SK-N-SH (cell line): ENCODE measurements around the gene BNIP3. TPM values are rescaled to one million over a fixed set of nuclear protein-coding genes. Genes with fewer than 3 reads are reported as not detected.

Experiments used
- CTCF ChIA-PET: fragments of 300-600, 350-600 bp; formaldehyde crosslinking; extraction: SDS; loops from one replicate; lab custom pipeline; 2021; lab: Yijun Ruan, JAX
- POLR2A ChIA-PET: fragments of 350-600 bp; sonication (Branson Sonifier 250); formaldehyde crosslinking; extraction: SDS; loops from one replicate; lab custom pipeline; 2020; ENCODE audit warnings: antibody characterized with exemption, inconsistent platforms; lab: Yijun Ruan, JAX
- DNase-seq: peaks from one replicate; pipeline ENCODE4 v3.0.0; 2012
- H2AFZ ChIP-seq: fragments of 200-600 bp; sonication (generic); 2 replicates; pipeline ENCODE4 v1.8.1; 2016; ENCODE audit warnings: antibody characterized with exemption, mild to moderate bottlenecking, low read depth
- H3F3A ChIP-seq: fragments of 200-600 bp; sonication (generic); replicated peaks from 2 replicates; pipeline ENCODE3; 2016; ENCODE audit warnings: antibody characterized with exemption, mild to moderate bottlenecking; ENCODE audit not compliant: insufficient read depth
- H3K27ac ChIP-seq, 2 experiments: fragments of 200-500 bp in 1 of 2; fragments of 200-600 bp in 1 of 2; sonication (Bioruptor generic) in 1 of 2; sonication (generic), shearing (Covaris generic) in 1 of 2; 2 replicates each; pipeline versions ENCODE4 v1.5.1 to v1.6.1; 2014 to 2016; ENCODE audit warnings: low read depth in 2 of 2, inconsistent platforms in 1 of 2, low read length in 1 of 2, mild to moderate bottlenecking in 1 of 2, mixed read lengths in 1 of 2
- H3K27me3 ChIP-seq: fragments of 200-600 bp; sonication (generic), shearing (Covaris generic); 2 replicates; pipeline ENCODE4 v1.6.1; 2016; ENCODE audit warnings: mixed run types; ENCODE audit not compliant: insufficient read depth
- H3K36me3 ChIP-seq, 2 experiments: fragments of 200-500 bp in 1 of 2; fragments of 200-600 bp in 1 of 2; sonication (Bioruptor generic) in 1 of 2; sonication (generic) in 1 of 2; replicated peaks in 1 of 2; 2 replicates each; pipeline versions ENCODE3 to v1.5.1; 2014 to 2016; ENCODE audit warnings: low read length in 1 of 2, mild to moderate bottlenecking in 1 of 2; ENCODE audit not compliant: insufficient read depth in 2 of 2, control insufficient read depth in 1 of 2
- H3K4me1 ChIP-seq, 2 experiments: fragments of 200-500 bp in 1 of 2; fragments of 200-600 bp in 1 of 2; sonication (Bioruptor generic) in 1 of 2; sonication (generic), shearing (Covaris generic) in 1 of 2; 2 replicates each; pipeline versions ENCODE4 v1.5.1 to v1.6.1; 2014 to 2016; ENCODE audit warnings: low read depth in 1 of 2, low read length in 1 of 2, mixed run types in 1 of 2; ENCODE audit not compliant: insufficient read depth in 2 of 2, control insufficient read depth in 1 of 2
- H3K4me2 ChIP-seq: fragments of 200-600 bp; sonication (generic), shearing (Covaris generic); 2 replicates; pipeline ENCODE4 v1.6.1; 2017; ENCODE audit warnings: mixed run types
- H3K4me3 ChIP-seq, 2 experiments: fragments of 200-500 bp in 1 of 2; fragments of 200-600 bp in 1 of 2; sonication (Bioruptor generic) in 1 of 2; sonication (generic), shearing (Covaris generic) in 1 of 2; 2 replicates each; pipeline versions ENCODE4 v1.5.1 to v1.8.1; 2014 to 2016; ENCODE audit warnings: low read depth in 2 of 2, inconsistent platforms in 1 of 2, low read length in 1 of 2, mild to moderate bottlenecking in 1 of 2, mixed read lengths in 1 of 2, moderate library complexity in 1 of 2
- H3K79me2 ChIP-seq: fragments of 200-600 bp; sonication (generic); 2 replicates; pipeline ENCODE4 v1.8.1; 2017; ENCODE audit warnings: mild to moderate bottlenecking; ENCODE audit not compliant: insufficient read depth
- H3K9ac ChIP-seq: fragments of 200-600 bp; sonication (generic); 2 replicates; pipeline ENCODE4 v1.6.1; 2017; ENCODE audit warnings: mixed run types
- H3K9me2 ChIP-seq: fragments of 200-600 bp; sonication (generic); 2 replicates; pipeline ENCODE4 v1.6.1; 2017; ENCODE audit warnings: mixed run types
- H3K9me3 ChIP-seq: fragments of 200-600 bp; sonication (generic); 2 replicates; pipeline ENCODE4 v1.6.1; 2017; ENCODE audit warnings: mixed run types, mild to moderate bottlenecking, moderate library complexity
- H4K20me1 ChIP-seq: fragments of 200-600 bp; sonication (generic); 2 replicates; pipeline ENCODE4 v1.6.1; 2017; ENCODE audit warnings: mild to moderate bottlenecking, mixed run types; ENCODE audit not compliant: insufficient read depth
- CHD2 ChIP-seq: fragments of 150-350 bp; IDR thresholded peaks from 2 replicates; pipeline ENCODE4 v1.6.1; 2018; ENCODE audit warnings: low read length; ENCODE audit not compliant: partially characterized antibody
- EZH2phosphoT487 ChIP-seq: fragments of 200-600 bp; sonication (generic); IDR thresholded peaks from 2 replicates; pipeline ENCODE4 v1.6.1; 2017; ENCODE audit warnings: low read depth, mixed run types, mild to moderate bottlenecking, antibody characterized with exemption, moderate library complexity, borderline replicate concordance
- FOSL2 ChIP-seq: IDR thresholded peaks from 2 replicates; pipeline ENCODE4 v1.4.0; 2012; ENCODE audit warnings: low read depth, mild to moderate bottlenecking, moderate library complexity, borderline replicate concordance
- JUND ChIP-seq: IDR thresholded peaks from 2 replicates; pipeline ENCODE4 v1.4.0; 2012
- MEF2A ChIP-seq: IDR thresholded peaks from 2 replicates; pipeline ENCODE4 v1.4.0; 2012; ENCODE audit warnings: low read depth, borderline replicate concordance
- MXI1 ChIP-seq: IDR thresholded peaks from 2 replicates; pipeline ENCODE4 v1.6.1; 2012; ENCODE audit warnings: mild to moderate bottlenecking, low read depth, low read length, improper control_type of control experiment
- NFIC ChIP-seq: IDR thresholded peaks from 2 replicates; pipeline ENCODE4 v1.4.0; 2012; ENCODE audit warnings: borderline replicate concordance
- RAD21 ChIP-seq: IDR thresholded peaks from 2 replicates; pipeline ENCODE4 v1.6.1; 2012; ENCODE audit warnings: mild to moderate bottlenecking, low read length
- RCOR1 ChIP-seq: fragments of 150-350 bp; IDR thresholded peaks from 2 replicates; pipeline ENCODE4 v1.6.1; 2017; ENCODE audit warnings: antibody characterized with exemption, low read length
- RFX5 ChIP-seq: IDR thresholded peaks from 2 replicates; pipeline ENCODE4 v1.6.1; 2012; ENCODE audit warnings: mild to moderate bottlenecking, improper control_type of control experiment, low read length
- RXRA ChIP-seq: IDR thresholded peaks from 2 replicates; pipeline ENCODE4 v1.4.0; 2012; ENCODE audit warnings: low read depth, mild to moderate bottlenecking, borderline replicate concordance
- SIN3A ChIP-seq: IDR thresholded peaks from 2 replicates; pipeline ENCODE4 v1.6.1; 2012; ENCODE audit warnings: low read depth, mild to moderate bottlenecking, low read length, moderate library complexity, borderline replicate concordance
- SMC3 ChIP-seq: IDR thresholded peaks from 2 replicates; pipeline ENCODE4 v1.6.1; 2012; ENCODE audit warnings: low read depth, low read length, improper control_type of control experiment
- TAF1 ChIP-seq: IDR thresholded peaks from 2 replicates; pipeline ENCODE4 v1.6.1; 2012; ENCODE audit warnings: low read depth, mild to moderate bottlenecking, low read length, moderate library complexity, borderline replicate concordance
- TCF12 ChIP-seq: IDR thresholded peaks from 2 replicates; pipeline ENCODE4 v1.4.0; 2012
- TEAD4 ChIP-seq: IDR thresholded peaks from 2 replicates; pipeline ENCODE4 v1.4.0; 2012; ENCODE audit warnings: mild to moderate bottlenecking, borderline replicate concordance; ENCODE audit not compliant: insufficient read depth
- YY1 ChIP-seq: IDR thresholded peaks from 2 replicates; pipeline ENCODE4 v1.4.0; 2012; ENCODE audit warnings: low read depth, mild to moderate bottlenecking
- WGBS: methylation state at CpG from one replicate; pipeline ENCODE4 v1.1.6; 2017; ENCODE audit warnings: low lambda C conversion rate; 5-methylcytosine and 5-hydroxymethylcytosine counted together
- polyA plus RNA-seq, 3 experiments: library from polyadenylated mRNA; depleted of rRNA; stranded (reverse); fragments of >200 nt; gene quantifications; 2 replicates each; pipeline ENCODE4 v1.2.3, GENCODE V29; 2012
- TF ChIP-seq, protein P1 (sequence below): IDR thresholded peaks from 2 replicates; pipeline ENCODE4 v1.4.0; 2012; ENCODE audit warnings: low read depth, borderline replicate concordance
- TF ChIP-seq, protein P2 (sequence below): IDR thresholded peaks from 2 replicates; pipeline ENCODE4 v1.4.0; 2012; ENCODE audit warnings: low read depth
- TF ChIP-seq, protein P3 (sequence below): fragments of 150-350 bp; IDR thresholded peaks from 2 replicates; pipeline ENCODE4 v1.6.1; 2017; ENCODE audit warnings: antibody characterized with exemption, low read length, low read depth, borderline replicate concordance

The BNIP3 gene
- polyA plus RNA-seq, 1 of the 3 experiments (the other 2 are of a cell fraction) = 40.3 TPM

DNA sequence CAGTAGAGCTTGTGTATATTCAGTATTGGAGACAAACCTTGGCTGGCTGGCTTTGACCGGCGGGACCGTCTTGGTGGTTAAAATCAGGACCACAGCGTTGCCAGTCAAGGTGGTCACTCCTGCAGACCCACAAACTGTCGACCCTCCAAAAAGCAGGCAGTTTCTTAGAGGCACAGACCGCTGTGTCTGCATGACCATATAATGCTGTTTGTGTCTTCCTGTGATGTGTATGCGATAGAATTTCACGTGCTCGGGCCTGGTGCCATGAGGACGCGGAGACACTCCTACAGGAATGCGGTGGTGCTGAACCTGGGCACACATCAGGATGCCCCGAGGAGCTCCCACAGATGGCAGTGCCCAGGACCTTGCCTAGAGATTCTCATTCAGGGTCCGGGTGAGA, 34.8 kb downstream of the BNIP3 start:
- Histone ChIP-seq H3K9me2 (no peaks in the 10 kb centered on the region), H3K79me2 (no peaks in the 10 kb centered on the region; the same call in 1 of the 2 replicates), H3F3A (peaks cover 24% of the 10 kb centered on the region), H3K4me2 (0 out of 2 replicates have a peak overlapping the region, but pooled peaks have one; percentile 36), H3K36me3 (peaks cover 35 to 54% of the 10 kb centered on the region in 2 experiments), H3K27ac (peak overlapping the region in 1 of 2 experiments; percentile 31; a peak in 1 of 4 replicates), H2AFZ (no peak overlapping the region), H3K4me3 (no peak overlapping the region), H3K4me1 (peaks cover 0 to 30% of the 10 kb centered on the region in 2 experiments; a peak in 3 of 4 replicates), H3K9me3 (no peaks in the 10 kb centered on the region), H4K20me1 (no peaks in the 10 kb centered on the region), H3K27me3 (no peaks in the 10 kb centered on the region), H3K9ac (no peak overlapping the region)
- DNase-seq = no peak
- WGBS = 93% methylated on average over 12 of the region's 14 CpGs
- POLR2A ChIA-PET = interaction anchor here (0.6 to 1.3 kb wide), 2 partner anchors 14 to 783 kb away, joined by 3 to 5 read pairs; no protein-coding TSS in a partner anchor
- TF ChIP-seq TCF12 = no peak
- TF ChIP-seq JUND = no peak
- TF ChIP-seq RXRA = no peak
- TF ChIP-seq CHD2 = no peak
- TF ChIP-seq, protein P1, sequence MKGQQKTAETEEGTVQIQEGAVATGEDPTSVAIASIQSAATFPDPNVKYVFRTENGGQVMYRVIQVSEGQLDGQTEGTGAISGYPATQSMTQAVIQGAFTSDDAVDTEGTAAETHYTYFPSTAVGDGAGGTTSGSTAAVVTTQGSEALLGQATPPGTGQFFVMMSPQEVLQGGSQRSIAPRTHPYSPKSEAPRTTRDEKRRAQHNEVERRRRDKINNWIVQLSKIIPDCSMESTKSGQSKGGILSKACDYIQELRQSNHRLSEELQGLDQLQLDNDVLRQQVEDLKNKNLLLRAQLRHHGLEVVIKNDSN = no peak
- TF ChIP-seq EZH2phosphoT487 = no peak
- TF ChIP-seq YY1 = no peak
- no peak for TF ChIP-seq SIN3A
- no peak for TF ChIP-seq MEF2A
- TF ChIP-seq MXI1 = no peak
- no peak for TF ChIP-seq NFIC
- TF ChIP-seq TEAD4 = no peak
- no peak for TF ChIP-seq RAD21
- no peak for TF ChIP-seq RFX5
- TF ChIP-seq SMC3 = no peak
- TF ChIP-seq, protein P2, sequence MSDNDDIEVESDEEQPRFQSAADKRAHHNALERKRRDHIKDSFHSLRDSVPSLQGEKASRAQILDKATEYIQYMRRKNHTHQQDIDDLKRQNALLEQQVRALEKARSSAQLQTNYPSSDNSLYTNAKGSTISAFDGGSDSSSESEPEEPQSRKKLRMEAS = no peak
- no peak for TF ChIP-seq TAF1
- no peak for TF ChIP-seq FOSL2
- no peak for TF ChIP-seq RCOR1
- TF ChIP-seq, protein P3, sequence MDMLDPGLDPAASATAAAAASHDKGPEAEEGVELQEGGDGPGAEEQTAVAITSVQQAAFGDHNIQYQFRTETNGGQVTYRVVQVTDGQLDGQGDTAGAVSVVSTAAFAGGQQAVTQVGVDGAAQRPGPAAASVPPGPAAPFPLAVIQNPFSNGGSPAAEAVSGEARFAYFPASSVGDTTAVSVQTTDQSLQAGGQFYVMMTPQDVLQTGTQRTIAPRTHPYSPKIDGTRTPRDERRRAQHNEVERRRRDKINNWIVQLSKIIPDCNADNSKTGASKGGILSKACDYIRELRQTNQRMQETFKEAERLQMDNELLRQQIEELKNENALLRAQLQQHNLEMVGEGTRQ = no peak
- CTCF ChIA-PET = interaction anchor here (1.2 kb wide), 1 partner anchor 76 kb away, joined by 4 read pairs; no protein-coding TSS in a partner anchor
